Renal pelvis (tissue), 4 donors: ENCODE data around the gene COL18A1. TPM values are rescaled to one million over a fixed set of nuclear protein-coding genes. Genes with fewer than 3 reads are reported as not detected.

Source experiments
- DNase-seq: peaks from one replicate; pipeline ENCODE4 v3.0.0-alpha.2; 2013
- polyA plus RNA-seq, 3 donors: library from polyadenylated mRNA; unstranded; fragments of 120-200 nt; gene quantifications; one replicate each; pipeline ENCODE4 v1.2.1, GENCODE V29; 2013; ENCODE audit not compliant: insufficient read length in 3 of 3

The COL18A1 gene
- polyA plus RNA-seq, 3 donors = 174 to 228 (median 196) TPM

- DNase-seq = no peak
Measured at GRCh38 chr21:45381036-45381787, 23.8 kb upstream of the COL18A1 start.

- no peak for DNase-seq
Measured at GRCh38 chr21:45381865-45382696, 22.9 kb upstream of the COL18A1 start.

- no peak for DNase-seq
Measured at GRCh38 chr21:45382697-45382997, 22.3 kb upstream of the COL18A1 start.

DNA sequence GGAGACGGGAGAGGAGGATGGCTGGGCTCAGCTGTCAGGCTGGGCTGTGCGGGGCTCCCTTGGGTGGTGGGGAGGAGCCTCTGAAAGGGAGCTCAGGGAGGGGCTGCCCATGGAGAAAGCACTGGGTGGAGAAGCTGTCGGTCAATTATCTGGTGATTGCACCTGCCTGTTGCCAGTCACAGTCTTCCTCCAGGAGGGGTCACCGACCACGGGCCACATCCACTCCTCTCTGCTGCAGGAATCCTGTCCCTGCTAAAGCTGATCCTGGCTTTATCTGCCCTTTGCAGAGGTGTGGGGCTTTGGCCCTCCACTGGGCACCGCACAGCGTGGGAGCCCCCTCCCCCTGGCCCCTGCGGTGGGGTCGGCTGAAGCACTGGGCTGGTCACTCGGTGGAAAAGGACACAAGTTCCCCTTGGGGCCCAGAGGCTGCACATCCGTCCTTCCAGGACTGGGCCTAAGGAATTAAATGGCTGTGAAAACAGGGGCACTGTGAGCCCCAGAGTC, 21.8 kb upstream of the COL18A1 start:
- DNase-seq = no peak

GRCh38 chr21:45383615-45384201, 21.3 kb upstream of the COL18A1 start:
- DNase-seq = no peak

GRCh38 chr21:45384656-45385548, 20.1 kb upstream of the COL18A1 start:
- no peak for DNase-seq

- no peak for DNase-seq
Measured at GRCh38 chr21:45385549-45386050, 19.4 kb upstream of the COL18A1 start.

DNA sequence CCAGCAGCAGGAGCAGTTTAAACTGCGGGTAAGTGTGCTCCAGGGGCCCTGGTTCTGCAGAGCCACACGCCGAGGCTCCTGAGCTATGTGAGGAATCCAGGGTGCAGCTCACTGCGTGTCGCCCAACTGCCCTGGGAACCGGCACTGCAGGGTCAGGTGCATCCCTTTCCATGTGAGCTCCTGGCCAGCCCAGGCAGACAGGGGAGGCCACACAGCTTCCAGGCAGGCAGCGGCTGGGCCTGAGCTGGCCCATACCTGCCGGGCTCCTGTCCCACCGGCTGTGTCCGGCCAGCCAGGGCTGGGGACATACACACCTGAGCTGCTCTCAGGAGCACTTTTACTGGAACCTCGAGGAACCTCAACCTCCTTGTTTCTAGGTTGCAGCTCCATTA, 18.6 kb upstream of the COL18A1 start:
- no peak for DNase-seq

DNA sequence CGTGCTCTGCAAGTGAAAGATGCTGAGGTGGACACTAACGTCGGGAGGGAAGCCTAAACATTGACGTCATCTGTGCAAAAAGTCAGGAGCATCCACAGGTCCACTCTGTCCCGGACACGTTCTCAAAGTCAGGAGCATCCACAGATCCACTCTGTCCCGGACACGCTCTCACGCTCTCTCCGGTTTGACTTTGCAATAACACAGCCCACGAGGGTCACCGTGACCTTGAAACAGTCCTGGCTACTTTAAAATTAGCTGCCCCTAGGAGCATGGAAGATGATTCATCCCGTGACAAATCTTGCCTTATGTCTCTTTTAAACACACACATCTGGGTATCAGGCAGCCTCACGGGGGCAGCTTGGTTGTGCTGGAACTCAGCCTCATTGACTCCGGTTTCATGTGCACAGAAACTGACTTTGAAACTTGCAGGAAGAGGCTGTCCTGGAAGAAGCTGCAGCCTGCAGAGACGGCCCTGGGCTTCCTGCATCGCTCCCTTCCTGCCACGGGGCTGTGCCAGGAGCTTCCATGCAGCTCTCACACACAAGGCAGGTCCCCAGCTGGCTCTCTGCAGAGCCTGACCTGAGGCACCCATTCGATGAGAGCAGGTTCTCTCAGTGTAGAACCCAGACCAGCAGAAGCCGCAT, 18.1 kb upstream of the COL18A1 start:
- no peak for DNase-seq

GRCh38 chr21:45387506-45387905, 17.5 kb upstream of the COL18A1 start:
- DNase-seq = no peak

DNA sequence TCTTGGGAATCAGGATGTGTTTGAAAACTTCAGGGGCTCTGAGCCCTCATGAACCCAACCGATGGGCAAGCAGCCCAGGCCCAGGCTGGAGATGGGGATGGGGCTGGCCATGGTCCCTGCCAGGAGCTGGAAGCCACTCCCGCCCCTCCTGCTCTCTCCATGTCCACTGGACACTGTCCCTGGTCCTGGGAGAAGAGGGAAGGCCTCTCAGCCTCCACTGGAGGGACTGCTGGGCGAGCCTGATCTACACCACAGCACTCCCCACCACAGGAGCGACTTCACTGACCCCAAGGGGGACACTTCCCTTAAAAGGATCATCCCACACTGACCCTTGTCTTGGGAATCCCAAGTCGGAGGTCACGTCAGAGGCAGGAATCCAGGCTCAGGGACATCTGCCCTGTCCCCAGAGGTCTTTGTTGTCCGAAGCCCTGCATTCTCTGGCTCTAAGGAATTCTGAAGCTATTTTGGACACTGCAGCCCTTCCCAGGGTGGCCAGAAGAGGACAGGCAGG, 16.9 kb upstream of the COL18A1 start:
- DNase-seq = no peak

DNA sequence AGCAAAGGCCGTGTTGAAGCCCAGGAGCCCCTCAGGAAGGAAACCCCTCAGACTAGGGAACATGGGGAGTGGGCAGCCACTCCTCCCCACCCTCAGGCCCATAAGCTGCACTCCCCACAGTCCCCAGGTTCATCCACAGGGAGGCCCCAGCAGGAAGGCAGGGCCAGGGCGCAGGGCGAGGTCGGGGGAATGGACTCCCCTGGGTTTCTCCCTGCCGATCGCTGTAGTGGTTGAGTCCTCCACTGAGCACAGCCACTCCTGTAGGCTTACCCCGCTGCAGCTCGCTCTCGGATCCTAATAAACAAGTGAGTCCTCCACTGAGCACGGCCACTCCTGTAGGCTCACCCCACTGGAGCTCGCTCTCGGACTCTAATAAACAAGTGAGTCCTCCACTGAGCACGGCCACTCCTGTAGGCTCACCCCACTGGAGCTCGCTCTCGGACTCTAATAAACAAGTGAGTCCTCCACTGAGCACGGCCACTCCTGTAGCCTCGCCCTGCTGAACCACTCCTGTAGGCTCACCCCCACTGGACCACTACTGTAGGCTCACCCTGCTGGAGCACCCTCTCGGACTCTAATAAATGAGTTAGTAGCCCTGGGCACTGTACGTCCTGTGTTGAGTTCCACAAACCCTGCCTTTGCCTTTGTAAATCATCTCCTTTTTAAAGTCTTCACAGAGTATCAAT, 16.2 kb upstream of the COL18A1 start:
- no peak for DNase-seq

DNA sequence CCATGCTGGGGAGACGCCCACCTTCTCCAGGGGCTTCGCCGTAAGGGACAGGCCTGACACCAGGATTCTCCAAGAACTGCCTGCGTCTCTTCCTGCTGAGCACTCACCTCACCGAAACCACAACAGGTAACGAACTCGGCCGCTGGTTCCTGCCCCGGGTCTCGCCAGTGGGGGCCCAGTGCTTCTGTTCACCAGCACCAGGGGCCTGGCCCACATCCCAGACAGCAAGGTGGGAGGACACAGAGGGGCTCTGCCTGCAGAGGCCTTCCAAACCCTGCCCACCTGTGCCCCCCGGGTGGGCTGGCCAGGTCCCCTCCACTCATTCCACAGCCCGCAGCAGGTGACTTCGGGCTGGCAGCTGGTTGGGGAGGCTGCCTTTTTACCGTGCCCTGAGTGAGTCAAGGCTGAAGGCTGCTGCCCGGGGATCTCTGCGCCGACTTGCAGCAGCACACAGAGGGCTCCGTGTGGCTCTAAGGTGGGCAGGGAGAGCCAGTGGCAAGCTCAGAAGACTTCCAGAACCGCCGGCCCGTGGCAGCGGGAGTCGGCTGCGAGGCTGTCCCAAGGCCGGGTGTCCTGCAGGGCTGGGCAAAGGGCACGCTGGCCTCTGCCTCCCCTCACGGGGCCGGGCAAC, 14.7 kb upstream of the COL18A1 start:
- no peak for DNase-seq

DNA sequence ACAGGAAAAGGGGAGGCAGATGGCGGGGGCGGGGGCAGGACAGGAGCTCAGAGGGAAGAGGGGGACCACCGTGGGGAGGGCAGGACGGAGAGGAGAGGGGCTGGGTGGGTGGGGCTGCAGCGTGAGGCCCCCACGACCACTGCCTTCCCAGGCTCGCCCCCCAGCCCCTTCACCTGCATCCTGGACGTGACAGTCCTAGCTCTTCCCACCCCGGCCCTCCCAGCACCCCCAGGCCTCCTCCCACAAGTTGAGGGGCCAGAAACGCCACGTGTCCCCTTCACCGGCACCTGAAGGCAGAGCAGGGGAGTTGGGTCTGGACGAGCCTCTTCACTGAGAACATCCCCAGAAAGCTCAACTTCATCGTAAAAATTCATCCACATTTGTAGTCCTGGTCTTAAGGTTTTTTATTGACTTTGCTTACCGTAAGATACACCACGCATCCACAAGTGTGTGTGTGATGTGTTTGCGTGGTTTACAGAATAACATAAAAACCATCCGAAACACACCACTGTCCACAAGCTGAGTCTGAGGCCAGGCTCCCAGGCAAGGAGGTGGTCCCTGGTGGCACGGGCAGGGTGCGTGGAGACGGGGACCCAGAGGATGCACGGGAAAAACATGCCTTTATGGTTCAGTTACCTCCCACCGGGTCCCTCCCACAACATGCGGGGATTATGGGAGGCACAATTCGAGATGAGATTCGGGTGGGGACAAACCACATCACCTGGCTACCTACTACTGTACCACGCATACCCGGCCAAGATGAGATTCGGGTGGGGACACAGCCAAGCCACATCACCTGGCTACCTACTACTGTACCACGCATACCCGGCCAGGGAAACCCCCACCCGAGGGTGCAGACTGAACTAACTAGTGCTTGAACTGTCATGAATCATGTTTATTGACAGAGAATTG, 13.9 kb upstream of the COL18A1 start:
- no peak for DNase-seq

GRCh38 chr21:45391743-45392572, 13.0 kb upstream of the COL18A1 start:
- no peak for DNase-seq

DNA sequence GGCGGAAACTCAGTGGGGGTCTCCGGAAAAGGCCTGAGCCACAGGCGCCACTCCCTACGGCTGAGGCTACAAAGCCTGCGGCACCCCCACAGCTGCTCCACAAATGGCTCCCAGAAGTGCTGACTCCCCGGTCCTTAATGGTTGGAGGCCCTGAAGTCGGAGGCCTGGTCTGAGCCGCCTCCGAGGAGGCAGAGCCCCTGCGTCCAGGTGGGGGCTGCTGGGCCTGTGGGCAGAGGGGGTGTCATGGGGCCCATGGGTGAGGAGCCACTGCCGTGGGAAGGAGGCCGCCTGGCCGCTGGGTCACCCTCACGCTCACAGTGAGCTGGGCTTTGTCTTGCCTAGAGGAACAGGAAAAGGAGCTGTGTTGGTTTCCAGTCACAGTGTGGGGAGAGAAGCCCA, 12.4 kb upstream of the COL18A1 start:
- no peak for DNase-seq

GRCh38 chr21:45393021-45393420, 11.9 kb upstream of the COL18A1 start:
- DNase-seq = no peak
